GM23338 (cell line): ENCODE results near the gene RPL32. TPM values are rescaled to one million over a fixed set of nuclear protein-coding genes. Genes with fewer than 3 reads are reported as not detected.
A peak's percentile ranks its signal among the peaks of the same experiment; 100 is the strongest.

ENCODE experiments used
- ATAC-seq: fragments of 200-7000 bp; cut with Tn5 transposase; 3 replicates; pipeline ENCODE4 v1.9.1; 2020
- DNase-seq: peaks from one replicate; pipeline ENCODE4 v3.0.0-alpha.2; 2015; ENCODE audit warnings: low spot score
- H2AFZ ChIP-seq: fragments of 200-600 bp; sonication (generic); 2 replicates; pipeline ENCODE4 v1.8.0; 2016; ENCODE audit warnings: antibody characterized with exemption, mild to moderate bottlenecking, moderate library complexity
- H3F3A ChIP-seq: fragments of 200-600 bp; sonication (generic); replicated peaks from 2 replicates; pipeline ENCODE4 v1.8.0; 2017; ENCODE audit warnings: antibody characterized with exemption, mixed run types, low read depth
- H3K27ac ChIP-seq: fragments of 200-600 bp; sonication (generic); 2 replicates; pipeline ENCODE4 v1.6.1; 2016; ENCODE audit warnings: low read depth
- H3K27me3 ChIP-seq: fragments of 200-600 bp; sonication (generic); 2 replicates; pipeline ENCODE4 v1.8.0; 2016; ENCODE audit warnings: mild to moderate bottlenecking, mixed run types, moderate library complexity; ENCODE audit not compliant: insufficient read depth
- H3K36me3 ChIP-seq: fragments of 200-600 bp; sonication (generic); 2 replicates; pipeline ENCODE4 v1.8.0; 2016; ENCODE audit warnings: mild to moderate bottlenecking; ENCODE audit not compliant: insufficient read depth
- H3K4me1 ChIP-seq: fragments of 200-600 bp; sonication (generic); 2 replicates; pipeline ENCODE4 v1.8.0; 2016; ENCODE audit warnings: mild to moderate bottlenecking, moderate library complexity; ENCODE audit not compliant: insufficient read depth
- H3K4me2 ChIP-seq: fragments of 200-600 bp; sonication (generic); 2 replicates; pipeline ENCODE4 v1.7.1; 2017; ENCODE audit warnings: mixed run types
- H3K4me3 ChIP-seq: fragments of 200-600 bp; sonication (generic); 2 replicates; pipeline ENCODE4 v1.6.1; 2016; ENCODE audit warnings: mixed run types
- H3K79me2 ChIP-seq: fragments of 200-600 bp; sonication (generic); replicated peaks from 2 replicates; pipeline ENCODE4 v1.8.0; 2017; ENCODE audit warnings: mild to moderate bottlenecking; ENCODE audit not compliant: insufficient read depth
- H3K9me2 ChIP-seq: fragments of 200-600 bp; sonication (generic); 2 replicates; pipeline ENCODE4 v1.8.0; 2017; ENCODE audit not compliant: insufficient read depth
- H4K20me1 ChIP-seq: fragments of 200-600 bp; sonication (generic); replicated peaks from 2 replicates; pipeline ENCODE4 v1.8.0; 2017; ENCODE audit warnings: mild to moderate bottlenecking; ENCODE audit not compliant: insufficient read depth
- H3K27ac Mint-ChIP-seq: 2 replicates; pipeline ENCODE4 v1.8.0; 2020; ENCODE audit warnings: inconsistent platforms, mild to moderate bottlenecking, moderate library complexity, mixed read lengths
- H3K27me3 Mint-ChIP-seq: 3 replicates; pipeline ENCODE4 v1.8.0; 2022; ENCODE audit warnings: low read depth, mild to moderate bottlenecking, moderate library complexity, mixed read lengths, inconsistent platforms; ENCODE audit not compliant: insufficient read depth, poor library complexity
- H3K36me3 Mint-ChIP-seq: 3 replicates; pipeline ENCODE4 v1.8.0; 2021; ENCODE audit warnings: low read depth, mild to moderate bottlenecking, inconsistent platforms, moderate library complexity, mixed read lengths
- H3K4me1 Mint-ChIP-seq: 3 replicates; pipeline ENCODE4 v1.8.0; 2020; ENCODE audit warnings: mild to moderate bottlenecking, inconsistent platforms, mixed read lengths
- H3K4me3 Mint-ChIP-seq: 3 replicates; pipeline ENCODE4 v1.8.0; 2021; ENCODE audit warnings: moderate library complexity, mild to moderate bottlenecking, inconsistent platforms, mixed read lengths
- H3K9me3 Mint-ChIP-seq: 3 replicates; pipeline ENCODE4 v1.8.0; 2020; ENCODE audit warnings: moderate library complexity, mild to moderate bottlenecking, inconsistent platforms, mixed read lengths
- CREB1 ChIP-seq: fragments of 250-450 bp; sonication (Bioruptor Pico); IDR thresholded peaks from 2 replicates; pipeline ENCODE4 v1.5.0; 2020; ENCODE audit warnings: low read depth, mild to moderate bottlenecking, moderate library complexity
- EZH2 ChIP-seq: fragments of 200-600 bp; sonication (generic); IDR thresholded peaks from one replicate; pipeline ENCODE4 v1.8.0; 2017; ENCODE audit warnings: antibody characterized with exemption, mild to moderate bottlenecking, low read depth; ENCODE audit not compliant: unreplicated experiment
- EZH2phosphoT487 ChIP-seq: fragments of 200-600 bp; sonication (generic); IDR thresholded peaks from one replicate; pipeline ENCODE4 v1.8.1; 2018; ENCODE audit warnings: antibody characterized with exemption; ENCODE audit not compliant: unreplicated experiment
- JUNB ChIP-seq: IDR thresholded peaks from one replicate; pipeline ENCODE4 v1.6.1; 2016; ENCODE audit warnings: antibody characterized with exemption; ENCODE audit not compliant: unreplicated experiment
- NANOG ChIP-seq: IDR thresholded peaks from 2 replicates; pipeline ENCODE4 v1.6.1; 2016; ENCODE audit warnings: antibody characterized with exemption, borderline replicate concordance
- POLR2AphosphoS5 ChIP-seq: IDR thresholded peaks from 2 replicates; pipeline ENCODE4 v1.6.1; 2016; ENCODE audit warnings: antibody characterized with exemption, low read depth
- STAT1 ChIP-seq: IDR thresholded peaks from one replicate; pipeline ENCODE4 v1.6.1; 2016; ENCODE audit warnings: antibody characterized with exemption; ENCODE audit not compliant: unreplicated experiment
- ZNF114 ChIP-seq: fragments of 250-450 bp; sonication (Bioruptor Pico); IDR thresholded peaks from 2 replicates; pipeline ENCODE4 v1.5.0; 2020; ENCODE audit warnings: mild to moderate bottlenecking, moderate library complexity
- ZNF331 ChIP-seq: fragments of 250-450 bp; sonication (Bioruptor Pico); IDR thresholded peaks from 2 replicates; pipeline ENCODE4 v1.5.0; 2020; ENCODE audit warnings: low read depth, mild to moderate bottlenecking, moderate library complexity
- polyA plus RNA-seq: library from polyadenylated mRNA; unstranded; fragments of >200 nt; fragmentation: Nextera tagmentation; extraction: Ambion mirVana; gene quantifications from 2 replicates; pipeline ENCODE4 v1.2.1, GENCODE V29; 2016
- total RNA-seq: library from RNA; depleted of rRNA; stranded (reverse); fragments of >200 nt; shearing (Covaris generic); gene quantifications from 2 replicates; pipeline ENCODE4 v1.2.3, GENCODE V29; 2014
- TF ChIP-seq, protein P1 (sequence below), 2 experiments: fragments of 200-600 bp in 1 of 2; sonication (generic) in 1 of 2; conservative IDR thresholded peaks; 2 replicates each; pipeline versions ENCODE4 v1.5.1 to v1.6.1; 2016 to 2017; ENCODE audit warnings: antibody characterized with exemption in 2 of 2, low read depth in 2 of 2, mild to moderate bottlenecking in 2 of 2, moderate library complexity in 1 of 2
- TF ChIP-seq, protein P2 (sequence below): IDR thresholded peaks from 2 replicates; pipeline ENCODE4 v1.6.1; 2016; ENCODE audit warnings: antibody characterized with exemption
- TF ChIP-seq, protein P3 (sequence below): IDR thresholded peaks from one replicate; pipeline ENCODE4 v1.6.1; 2018; ENCODE audit warnings: antibody characterized with exemption; ENCODE audit not compliant: unreplicated experiment
- TF ChIP-seq, protein P4 (sequence below): fragments of 250-450 bp; sonication (Bioruptor Pico); IDR thresholded peaks from 2 replicates; pipeline ENCODE4 v1.5.0; 2020; ENCODE audit warnings: mild to moderate bottlenecking, moderate library complexity

Gene RPL32
- total and polyA plus RNA-seq, 2 experiments from 2014 or later, result 561 to 2,550 TPM

DNA sequence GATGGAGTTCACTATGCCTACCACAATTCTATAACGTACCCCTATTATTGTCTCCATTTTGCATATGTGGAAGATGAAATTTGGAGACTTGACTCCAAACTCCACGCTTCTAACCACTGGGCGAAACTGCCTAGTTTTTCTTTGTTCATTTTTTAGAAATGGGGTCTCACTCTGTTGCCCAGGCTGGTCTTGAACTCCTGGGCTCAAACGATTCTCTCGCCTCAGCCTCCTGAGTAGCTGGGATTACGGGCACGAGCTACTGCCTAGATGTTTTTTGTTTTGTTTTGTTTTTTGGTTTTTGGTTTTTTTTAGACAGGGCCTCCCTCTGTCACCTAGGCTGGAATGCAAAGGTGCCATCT is 584 bp upstream of the RPL32 start:
- peaks cover 39% of the 10 kb centered on the region for H3F3A ChIP-seq
- H3K4me1 ChIP-seq, result peaks cover 33% of the 10 kb centered on the region
- no peak overlapping the region for H3K27ac ChIP-seq
- no peak overlapping the region for H3K4me3 ChIP-seq
- Mint-ChIP-seq H3K9me3 (peaks cover 18% of the 10 kb centered on the region), H3K36me3 (peaks cover 60% of the 10 kb centered on the region), H3K27me3 (peaks cover 21% of the 10 kb centered on the region), H3K27ac (no peak overlapping the region), H3K4me3 (peak overlapping the region; percentile 99; the same call in 2 of the 3 replicates), H3K4me1 (peaks cover 43% of the 10 kb centered on the region)
- TF ChIP-seq EZH2 (no peak), ZNF331 (CRISPR knock-in tag) (no peak), ZNF114 (CRISPR knock-in tag) (no peak), POLR2AphosphoS5 (no peak), EZH2phosphoT487 (no peak), JUNB (no peak), STAT1 (no peak), CREB1 (CRISPR knock-in tag) (no peak), NANOG (no peak)
- TF ChIP-seq, protein P1, sequence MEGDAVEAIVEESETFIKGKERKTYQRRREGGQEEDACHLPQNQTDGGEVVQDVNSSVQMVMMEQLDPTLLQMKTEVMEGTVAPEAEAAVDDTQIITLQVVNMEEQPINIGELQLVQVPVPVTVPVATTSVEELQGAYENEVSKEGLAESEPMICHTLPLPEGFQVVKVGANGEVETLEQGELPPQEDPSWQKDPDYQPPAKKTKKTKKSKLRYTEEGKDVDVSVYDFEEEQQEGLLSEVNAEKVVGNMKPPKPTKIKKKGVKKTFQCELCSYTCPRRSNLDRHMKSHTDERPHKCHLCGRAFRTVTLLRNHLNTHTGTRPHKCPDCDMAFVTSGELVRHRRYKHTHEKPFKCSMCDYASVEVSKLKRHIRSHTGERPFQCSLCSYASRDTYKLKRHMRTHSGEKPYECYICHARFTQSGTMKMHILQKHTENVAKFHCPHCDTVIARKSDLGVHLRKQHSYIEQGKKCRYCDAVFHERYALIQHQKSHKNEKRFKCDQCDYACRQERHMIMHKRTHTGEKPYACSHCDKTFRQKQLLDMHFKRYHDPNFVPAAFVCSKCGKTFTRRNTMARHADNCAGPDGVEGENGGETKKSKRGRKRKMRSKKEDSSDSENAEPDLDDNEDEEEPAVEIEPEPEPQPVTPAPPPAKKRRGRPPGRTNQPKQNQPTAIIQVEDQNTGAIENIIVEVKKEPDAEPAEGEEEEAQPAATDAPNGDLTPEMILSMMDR (conservative IDR thresholded peaks at IDR 0.05; ENCODE audit: low read depth in 2 of 2), result no peak; a peak in 1 of 4 replicates
- TF ChIP-seq, protein P2, sequence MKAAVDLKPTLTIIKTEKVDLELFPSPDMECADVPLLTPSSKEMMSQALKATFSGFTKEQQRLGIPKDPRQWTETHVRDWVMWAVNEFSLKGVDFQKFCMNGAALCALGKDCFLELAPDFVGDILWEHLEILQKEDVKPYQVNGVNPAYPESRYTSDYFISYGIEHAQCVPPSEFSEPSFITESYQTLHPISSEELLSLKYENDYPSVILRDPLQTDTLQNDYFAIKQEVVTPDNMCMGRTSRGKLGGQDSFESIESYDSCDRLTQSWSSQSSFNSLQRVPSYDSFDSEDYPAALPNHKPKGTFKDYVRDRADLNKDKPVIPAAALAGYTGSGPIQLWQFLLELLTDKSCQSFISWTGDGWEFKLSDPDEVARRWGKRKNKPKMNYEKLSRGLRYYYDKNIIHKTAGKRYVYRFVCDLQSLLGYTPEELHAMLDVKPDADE, result no peak
- TF ChIP-seq, protein P3, sequence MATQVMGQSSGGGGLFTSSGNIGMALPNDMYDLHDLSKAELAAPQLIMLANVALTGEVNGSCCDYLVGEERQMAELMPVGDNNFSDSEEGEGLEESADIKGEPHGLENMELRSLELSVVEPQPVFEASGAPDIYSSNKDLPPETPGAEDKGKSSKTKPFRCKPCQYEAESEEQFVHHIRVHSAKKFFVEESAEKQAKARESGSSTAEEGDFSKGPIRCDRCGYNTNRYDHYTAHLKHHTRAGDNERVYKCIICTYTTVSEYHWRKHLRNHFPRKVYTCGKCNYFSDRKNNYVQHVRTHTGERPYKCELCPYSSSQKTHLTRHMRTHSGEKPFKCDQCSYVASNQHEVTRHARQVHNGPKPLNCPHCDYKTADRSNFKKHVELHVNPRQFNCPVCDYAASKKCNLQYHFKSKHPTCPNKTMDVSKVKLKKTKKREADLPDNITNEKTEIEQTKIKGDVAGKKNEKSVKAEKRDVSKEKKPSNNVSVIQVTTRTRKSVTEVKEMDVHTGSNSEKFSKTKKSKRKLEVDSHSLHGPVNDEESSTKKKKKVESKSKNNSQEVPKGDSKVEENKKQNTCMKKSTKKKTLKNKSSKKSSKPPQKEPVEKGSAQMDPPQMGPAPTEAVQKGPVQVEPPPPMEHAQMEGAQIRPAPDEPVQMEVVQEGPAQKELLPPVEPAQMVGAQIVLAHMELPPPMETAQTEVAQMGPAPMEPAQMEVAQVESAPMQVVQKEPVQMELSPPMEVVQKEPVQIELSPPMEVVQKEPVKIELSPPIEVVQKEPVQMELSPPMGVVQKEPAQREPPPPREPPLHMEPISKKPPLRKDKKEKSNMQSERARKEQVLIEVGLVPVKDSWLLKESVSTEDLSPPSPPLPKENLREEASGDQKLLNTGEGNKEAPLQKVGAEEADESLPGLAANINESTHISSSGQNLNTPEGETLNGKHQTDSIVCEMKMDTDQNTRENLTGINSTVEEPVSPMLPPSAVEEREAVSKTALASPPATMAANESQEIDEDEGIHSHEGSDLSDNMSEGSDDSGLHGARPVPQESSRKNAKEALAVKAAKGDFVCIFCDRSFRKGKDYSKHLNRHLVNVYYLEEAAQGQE, result no peak
- TF ChIP-seq, protein P4, sequence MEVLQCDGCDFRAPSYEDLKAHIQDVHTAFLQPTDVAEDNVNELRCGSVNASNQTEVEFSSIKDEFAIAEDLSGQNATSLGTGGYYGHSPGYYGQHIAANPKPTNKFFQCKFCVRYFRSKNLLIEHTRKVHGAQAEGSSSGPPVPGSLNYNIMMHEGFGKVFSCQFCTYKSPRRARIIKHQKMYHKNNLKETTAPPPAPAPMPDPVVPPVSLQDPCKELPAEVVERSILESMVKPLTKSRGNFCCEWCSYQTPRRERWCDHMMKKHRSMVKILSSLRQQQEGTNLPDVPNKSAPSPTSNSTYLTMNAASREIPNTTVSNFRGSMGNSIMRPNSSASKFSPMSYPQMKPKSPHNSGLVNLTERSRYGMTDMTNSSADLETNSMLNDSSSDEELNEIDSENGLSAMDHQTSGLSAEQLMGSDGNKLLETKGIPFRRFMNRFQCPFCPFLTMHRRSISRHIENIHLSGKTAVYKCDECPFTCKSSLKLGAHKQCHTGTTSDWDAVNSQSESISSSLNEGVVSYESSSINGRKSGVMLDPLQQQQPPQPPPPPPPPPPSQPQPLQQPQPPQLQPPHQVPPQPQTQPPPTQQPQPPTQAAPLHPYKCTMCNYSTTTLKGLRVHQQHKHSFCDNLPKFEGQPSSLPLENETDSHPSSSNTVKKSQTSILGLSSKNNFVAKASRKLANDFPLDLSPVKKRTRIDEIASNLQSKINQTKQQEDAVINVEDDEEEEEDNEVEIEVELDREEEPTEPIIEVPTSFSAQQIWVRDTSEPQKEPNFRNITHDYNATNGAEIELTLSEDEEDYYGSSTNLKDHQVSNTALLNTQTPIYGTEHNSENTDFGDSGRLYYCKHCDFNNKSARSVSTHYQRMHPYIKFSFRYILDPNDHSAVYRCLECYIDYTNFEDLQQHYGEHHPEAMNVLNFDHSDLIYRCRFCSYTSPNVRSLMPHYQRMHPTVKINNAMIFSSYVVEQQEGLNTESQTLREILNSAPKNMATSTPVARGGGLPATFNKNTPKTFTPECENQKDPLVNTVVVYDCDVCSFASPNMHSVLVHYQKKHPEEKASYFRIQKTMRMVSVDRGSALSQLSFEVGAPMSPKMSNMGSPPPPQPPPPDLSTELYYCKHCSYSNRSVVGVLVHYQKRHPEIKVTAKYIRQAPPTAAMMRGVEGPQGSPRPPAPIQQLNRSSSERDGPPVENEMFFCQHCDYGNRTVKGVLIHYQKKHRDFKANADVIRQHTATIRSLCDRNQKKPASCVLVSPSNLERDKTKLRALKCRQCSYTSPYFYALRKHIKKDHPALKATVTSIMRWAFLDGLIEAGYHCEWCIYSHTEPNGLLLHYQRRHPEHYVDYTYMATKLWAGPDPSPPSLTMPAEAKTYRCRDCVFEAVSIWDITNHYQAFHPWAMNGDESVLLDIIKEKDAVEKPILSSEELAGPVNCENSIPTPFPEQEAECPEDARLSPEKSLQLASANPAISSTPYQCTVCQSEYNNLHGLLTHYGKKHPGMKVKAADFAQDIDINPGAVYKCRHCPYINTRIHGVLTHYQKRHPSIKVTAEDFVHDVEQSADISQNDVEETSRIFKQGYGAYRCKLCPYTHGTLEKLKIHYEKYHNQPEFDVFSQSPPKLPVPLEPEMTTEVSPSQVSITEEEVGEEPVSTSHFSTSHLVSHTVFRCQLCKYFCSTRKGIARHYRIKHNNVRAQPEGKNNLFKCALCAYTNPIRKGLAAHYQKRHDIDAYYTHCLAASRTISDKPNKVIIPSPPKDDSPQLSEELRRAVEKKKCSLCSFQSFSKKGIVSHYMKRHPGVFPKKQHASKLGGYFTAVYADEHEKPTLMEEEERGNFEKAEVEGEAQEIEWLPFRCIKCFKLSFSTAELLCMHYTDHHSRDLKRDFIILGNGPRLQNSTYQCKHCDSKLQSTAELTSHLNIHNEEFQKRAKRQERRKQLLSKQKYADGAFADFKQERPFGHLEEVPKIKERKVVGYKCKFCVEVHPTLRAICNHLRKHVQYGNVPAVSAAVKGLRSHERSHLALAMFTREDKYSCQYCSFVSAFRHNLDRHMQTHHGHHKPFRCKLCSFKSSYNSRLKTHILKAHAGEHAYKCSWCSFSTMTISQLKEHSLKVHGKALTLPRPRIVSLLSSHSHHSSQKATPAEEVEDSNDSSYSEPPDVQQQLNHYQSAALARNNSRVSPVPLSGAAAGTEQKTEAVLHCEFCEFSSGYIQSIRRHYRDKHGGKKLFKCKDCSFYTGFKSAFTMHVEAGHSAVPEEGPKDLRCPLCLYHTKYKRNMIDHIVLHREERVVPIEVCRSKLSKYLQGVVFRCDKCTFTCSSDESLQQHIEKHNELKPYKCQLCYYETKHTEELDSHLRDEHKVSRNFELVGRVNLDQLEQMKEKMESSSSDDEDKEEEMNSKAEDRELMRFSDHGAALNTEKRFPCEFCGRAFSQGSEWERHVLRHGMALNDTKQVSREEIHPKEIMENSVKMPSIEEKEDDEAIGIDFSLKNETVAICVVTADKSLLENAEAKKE, result no peak
- peaks cover 36% of the 10 kb centered on the region for H4K20me1 ChIP-seq
- peaks cover 39% of the 10 kb centered on the region for H3K36me3 ChIP-seq
- H3K9me2 ChIP-seq, result no peaks in the 10 kb centered on the region
- DNase-seq (no peak), ATAC-seq (no peak)
- H2AFZ ChIP-seq, result no peak overlapping the region
- H3K27me3 ChIP-seq, result no peaks in the 10 kb centered on the region
- no peak overlapping the region for H3K4me2 ChIP-seq
- peaks cover 44% of the 10 kb centered on the region for H3K79me2 ChIP-seq
